HepG2 (cell line): ENCODE results near the gene RBBP8NL. TPM values are rescaled to one million over a fixed set of nuclear protein-coding genes. Genes with fewer than 3 reads are reported as not detected.

Experiments
- ATF6 ChIP-seq: sonication (generic); formaldehyde crosslinking; conservative IDR thresholded peaks from 2 replicates; pipeline ENCODE4 v1.4.0; 2020; ENCODE audit warnings: missing genetic modification reagents
- ERF ChIP-seq: IDR thresholded peaks from 2 replicates; pipeline ENCODE4 v1.6.1; 2018; ENCODE audit warnings: missing biosample characterization, missing genetic modification reagents
- ETV5 ChIP-seq: IDR thresholded peaks from 2 replicates; pipeline ENCODE4 v1.6.1; 2018; ENCODE audit warnings: missing biosample characterization, missing genetic modification reagents, inconsistent platforms, borderline replicate concordance
- FOXA3 ChIP-seq: IDR thresholded peaks from 2 replicates; pipeline ENCODE4 v1.6.1; 2016; ENCODE audit warnings: missing genetic modification reagents, missing compliant biosample characterization
- MTF1 ChIP-seq: sonication (generic); formaldehyde crosslinking; IDR thresholded peaks from 2 replicates; pipeline ENCODE4 v1.5.0; 2020; ENCODE audit warnings: missing genetic modification reagents
- NR2C2 ChIP-seq: sonication (generic); formaldehyde crosslinking; IDR thresholded peaks from 2 replicates; pipeline ENCODE4 v1.4.0; 2020; ENCODE audit warnings: missing genetic modification reagents, mild to moderate bottlenecking, moderate library complexity, borderline replicate concordance
- PRMT3 ChIP-seq: sonication (generic); formaldehyde crosslinking; IDR thresholded peaks from 2 replicates; pipeline ENCODE4 v1.8.1; 2022; ENCODE audit warnings: low read depth, mild to moderate bottlenecking, moderate library complexity, missing genetic modification reagents, borderline replicate concordance
- REXO4 ChIP-seq: sonication (generic); formaldehyde crosslinking; IDR thresholded peaks from 2 replicates; pipeline ENCODE4 v1.8.0; 2022; ENCODE audit warnings: missing genetic modification reagents, mild to moderate bottlenecking, borderline replicate concordance
- SALL1 ChIP-seq: sonication (generic); formaldehyde crosslinking; IDR thresholded peaks from 2 replicates; pipeline ENCODE4 v1.8.0; 2022; ENCODE audit warnings: mild to moderate bottlenecking, missing genetic modification reagents
- SRF ChIP-seq: IDR thresholded peaks from 2 replicates; pipeline ENCODE4 v1.6.1; 2011; ENCODE audit warnings: mild to moderate bottlenecking, low read depth, low read length, moderate library complexity
- STAG1 ChIP-seq: sonication (generic); formaldehyde crosslinking; IDR thresholded peaks from 2 replicates; pipeline ENCODE4 v1.4.0; 2020; ENCODE audit warnings: missing genetic modification reagents
- TEAD3 ChIP-seq: optimal IDR thresholded peaks from 2 replicates; pipeline ENCODE3; 2016; ENCODE audit warnings: borderline replicate concordance
- TOE1 ChIP-seq: sonication (generic); formaldehyde crosslinking; IDR thresholded peaks from 2 replicates; pipeline ENCODE4 v1.4.0; 2020; ENCODE audit warnings: mild to moderate bottlenecking, missing genetic modification reagents
- ZBTB42 ChIP-seq: sonication (generic); formaldehyde crosslinking; IDR thresholded peaks from 2 replicates; pipeline ENCODE4 v1.5.0; 2020; ENCODE audit warnings: mild to moderate bottlenecking, missing genetic modification reagents
- ZFP41 ChIP-seq: sonication (generic); formaldehyde crosslinking; IDR thresholded peaks from 2 replicates; pipeline ENCODE4 v1.4.0; 2020; ENCODE audit warnings: mild to moderate bottlenecking, missing genetic modification reagents, borderline replicate concordance
- ZGPAT ChIP-seq: IDR thresholded peaks from 2 replicates; pipeline ENCODE4 v1.6.1; 2016; ENCODE audit warnings: mild to moderate bottlenecking
- ZNF225 ChIP-seq: sonication (generic); formaldehyde crosslinking; IDR thresholded peaks from 2 replicates; pipeline ENCODE4 v1.4.0; 2020; ENCODE audit warnings: mild to moderate bottlenecking, missing genetic modification reagents
- ZNF317 ChIP-seq: sonication (generic); formaldehyde crosslinking; IDR thresholded peaks from 2 replicates; pipeline ENCODE4 v1.5.0; 2020; ENCODE audit warnings: mild to moderate bottlenecking, missing genetic modification reagents
- ZNF343 ChIP-seq: sonication (generic); formaldehyde crosslinking; IDR thresholded peaks from 2 replicates; pipeline ENCODE4 v1.4.0; 2020; ENCODE audit warnings: mild to moderate bottlenecking, missing genetic modification reagents
- polyA plus RNA-seq, 8 experiments: library from polyadenylated mRNA; depleted of rRNA in 3 of 8; stranded (reverse) in 7 of 8; unstranded in 1 of 8; fragments of >200 nt; fragmentation: Illumina TruSeq in 4 of 8; extraction: Trizol in 4 of 8; gene quantifications; 2 replicates each; pipeline versions ENCODE4 v1.2.1 to v1.2.3, GENCODE V29; 2011 to 2016; ENCODE audit warnings: low read depth in 4 of 8, missing spikeins in 1 of 8, mixed read lengths in 1 of 8; ENCODE audit not compliant: insufficient read depth in 1 of 8
- total RNA-seq, 5 experiments: library from RNA; depleted of rRNA; stranded (reverse); fragments of >200 nt; fragmentation: Illumina TruSeq; extraction: Trizol; gene quantifications; 2 replicates each; pipeline ENCODE4 v1.2.3, GENCODE V29; 2016; ENCODE audit warnings: low read depth in 1 of 5
- TF ChIP-seq, protein P1 (sequence below): sonication (generic); formaldehyde crosslinking; IDR thresholded peaks from 2 replicates; pipeline ENCODE4 v1.5.0; 2020; ENCODE audit warnings: missing genetic modification reagents
- TF ChIP-seq, protein P2 (sequence below): sonication (generic); formaldehyde crosslinking; IDR thresholded peaks from 2 replicates; pipeline ENCODE4 v1.4.0; 2020; ENCODE audit warnings: missing genetic modification reagents, borderline replicate concordance

The RBBP8NL gene
- total and polyA plus RNA-seq, 2 of the 13 experiments (the other 11 are each of a cell fraction or from before 2014, with no cell fraction given), result 0.69 to 0.86 TPM

DNA sequence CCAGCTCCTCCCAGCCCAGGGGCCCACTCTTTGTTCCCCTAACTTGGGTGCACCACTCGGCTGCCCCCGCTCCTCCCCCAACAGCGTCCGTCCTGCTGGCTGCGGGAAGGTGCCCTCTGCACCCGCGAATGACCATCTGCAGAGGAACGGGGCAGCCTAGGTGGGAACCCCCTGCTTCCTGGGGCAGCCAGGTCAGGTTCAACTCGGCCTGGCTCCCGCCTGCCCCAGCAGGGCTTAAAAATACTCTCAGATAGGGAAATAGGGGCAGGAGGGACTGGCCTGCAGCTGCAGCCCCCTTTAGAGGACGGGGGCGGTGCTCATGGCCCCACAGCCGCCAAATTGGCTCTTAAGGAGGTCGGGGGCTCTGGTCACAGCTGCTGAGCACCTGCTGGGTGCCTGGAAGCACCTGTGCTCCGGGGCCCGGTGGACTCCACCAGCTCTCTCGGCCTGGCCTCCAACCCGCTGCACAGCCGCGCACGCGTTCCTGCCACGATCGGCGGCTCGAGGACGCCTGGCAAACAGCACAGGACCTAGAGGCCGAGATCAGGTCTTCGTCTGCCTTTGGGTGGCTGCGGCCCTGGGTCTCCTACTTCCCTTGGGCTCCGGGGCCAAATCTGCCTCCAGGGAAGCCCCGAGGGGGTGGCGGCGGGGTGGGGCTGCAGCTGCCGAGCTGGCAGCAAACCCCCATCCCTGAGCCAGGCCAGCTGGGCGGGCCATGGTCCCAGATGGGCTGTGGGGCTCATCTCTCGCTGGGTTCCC, 59.5 kb downstream of the RBBP8NL start (continued):
- 0 out of 2 replicates have a peak, but pooled peaks have one; percentile 47 for TF ChIP-seq ZGPAT (CRISPR knock-in tag)
- peak; percentile 57; the same call in 1 of the 2 replicates for TF ChIP-seq ZNF317
- TF ChIP-seq REXO4 (CRISPR knock-in tag), result peak; percentile 89
- TF ChIP-seq PRMT3 (CRISPR knock-in tag), result no peak; the same call in 1 of the 2 replicates
- no peak for TF ChIP-seq ERF (CRISPR knock-in tag)
- TF ChIP-seq ZNF225 (CRISPR knock-in tag), result peak; percentile 69
- peak; percentile 85 for TF ChIP-seq ZNF343 (CRISPR knock-in tag)
- TF ChIP-seq ATF6 (CRISPR knock-in tag), result 0 out of 2 replicates have a peak, but pooled peaks have one; percentile 65
- TF ChIP-seq SALL1 (CRISPR knock-in tag), result peak; percentile 78
- TF ChIP-seq, protein P1, sequence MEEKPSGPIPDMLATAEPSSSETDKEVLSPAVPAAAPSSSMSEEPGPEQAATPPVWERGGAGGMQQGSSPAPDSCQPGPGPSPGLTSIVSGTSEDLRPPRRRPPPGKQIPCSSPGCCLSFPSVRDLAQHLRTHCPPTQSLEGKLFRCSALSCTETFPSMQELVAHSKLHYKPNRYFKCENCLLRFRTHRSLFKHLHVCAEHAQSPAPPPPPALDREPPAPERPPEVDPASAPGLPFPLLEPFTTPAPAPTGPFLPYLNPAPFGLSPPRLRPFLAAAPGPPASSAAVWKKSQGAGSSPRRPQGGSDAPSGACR (CRISPR knock-in tag), result peak; percentile 21; the same call in 1 of the 2 replicates
- 0 out of 2 replicates have a peak, but pooled peaks have one; percentile 5 for TF ChIP-seq SRF
- no peak for TF ChIP-seq FOXA3 (CRISPR knock-in tag)
- TF ChIP-seq STAG1 (CRISPR knock-in tag), result no peak
- peak; percentile 51 for TF ChIP-seq TEAD3 (CRISPR knock-in tag)
- TF ChIP-seq, protein P2, sequence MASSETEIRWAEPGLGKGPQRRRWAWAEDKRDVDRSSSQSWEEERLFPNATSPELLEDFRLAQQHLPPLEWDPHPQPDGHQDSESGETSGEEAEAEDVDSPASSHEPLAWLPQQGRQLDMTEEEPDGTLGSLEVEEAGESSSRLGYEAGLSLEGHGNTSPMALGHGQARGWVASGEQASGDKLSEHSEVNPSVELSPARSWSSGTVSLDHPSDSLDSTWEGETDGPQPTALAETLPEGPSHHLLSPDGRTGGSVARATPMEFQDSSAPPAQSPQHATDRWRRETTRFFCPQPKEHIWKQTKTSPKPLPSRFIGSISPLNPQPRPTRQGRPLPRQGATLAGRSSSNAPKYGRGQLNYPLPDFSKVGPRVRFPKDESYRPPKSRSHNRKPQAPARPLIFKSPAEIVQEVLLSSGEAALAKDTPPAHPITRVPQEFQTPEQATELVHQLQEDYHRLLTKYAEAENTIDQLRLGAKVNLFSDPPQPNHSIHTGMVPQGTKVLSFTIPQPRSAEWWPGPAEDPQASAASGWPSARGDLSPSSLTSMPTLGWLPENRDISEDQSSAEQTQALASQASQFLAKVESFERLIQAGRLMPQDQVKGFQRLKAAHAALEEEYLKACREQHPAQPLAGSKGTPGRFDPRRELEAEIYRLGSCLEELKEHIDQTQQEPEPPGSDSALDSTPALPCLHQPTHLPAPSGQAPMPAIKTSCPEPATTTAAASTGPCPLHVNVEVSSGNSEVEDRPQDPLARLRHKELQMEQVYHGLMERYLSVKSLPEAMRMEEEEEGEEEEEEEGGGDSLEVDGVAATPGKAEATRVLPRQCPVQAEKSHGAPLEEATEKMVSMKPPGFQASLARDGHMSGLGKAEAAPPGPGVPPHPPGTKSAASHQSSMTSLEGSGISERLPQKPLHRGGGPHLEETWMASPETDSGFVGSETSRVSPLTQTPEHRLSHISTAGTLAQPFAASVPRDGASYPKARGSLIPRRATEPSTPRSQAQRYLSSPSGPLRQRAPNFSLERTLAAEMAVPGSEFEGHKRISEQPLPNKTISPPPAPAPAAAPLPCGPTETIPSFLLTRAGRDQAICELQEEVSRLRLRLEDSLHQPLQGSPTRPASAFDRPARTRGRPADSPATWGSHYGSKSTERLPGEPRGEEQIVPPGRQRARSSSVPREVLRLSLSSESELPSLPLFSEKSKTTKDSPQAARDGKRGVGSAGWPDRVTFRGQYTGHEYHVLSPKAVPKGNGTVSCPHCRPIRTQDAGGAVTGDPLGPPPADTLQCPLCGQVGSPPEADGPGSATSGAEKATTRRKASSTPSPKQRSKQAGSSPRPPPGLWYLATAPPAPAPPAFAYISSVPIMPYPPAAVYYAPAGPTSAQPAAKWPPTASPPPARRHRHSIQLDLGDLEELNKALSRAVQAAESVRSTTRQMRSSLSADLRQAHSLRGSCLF (CRISPR knock-in tag), result no peak; the same call in 1 of the 2 replicates
- no peak; the same call in 1 of the 2 replicates for TF ChIP-seq TOE1 (CRISPR knock-in tag)
- peak; percentile 61; the same call in 1 of the 2 replicates for TF ChIP-seq MTF1 (CRISPR knock-in tag)
- TF ChIP-seq ZFP41 (CRISPR knock-in tag), result no peak; the same call in 1 of the 2 replicates
- TF ChIP-seq NR2C2 (CRISPR knock-in tag), result peak; percentile 79
- peak; percentile 19 for TF ChIP-seq ZBTB42 (CRISPR knock-in tag)
- peak; percentile 8; the same call in 1 of the 2 replicates for TF ChIP-seq ETV5 (CRISPR knock-in tag)
